ENCODE data around the gene FAM216B. TPM values are rescaled to one million over a fixed set of nuclear protein-coding genes. Genes with fewer than 3 reads are reported as not detected.

The FAM216B gene
- polyA plus RNA-seq, 1 donor (not counting 4 experiments of a cell fraction or from before 2014, with no cell fraction given) = not detected

GRCh38 chr13:42741914-42742313 lies 39.5 kb upstream of the FAM216B start:
- no peaks in the 10 kb centered on the region for H3K27me3 ChIP-seq (ENCODE audit: control insufficient read depth, extremely low read depth, insufficient read depth, low read length)
- no peaks in the 10 kb centered on the region for H3K79me2 ChIP-seq (ENCODE audit: control insufficient read depth, insufficient read depth, low read length)
- H3K27ac ChIP-seq (ENCODE audit: control insufficient read depth, insufficient read depth, low read length) = no peak overlapping the region
- H4K20me1 ChIP-seq (ENCODE audit: control insufficient read depth, extremely low read depth, insufficient read depth, low read length) = no peaks in the 10 kb centered on the region
- H2AFZ ChIP-seq (ENCODE audit: control insufficient read depth, low read length) = no peak overlapping the region
- no peaks in the 10 kb centered on the region for H3K9me1 ChIP-seq (ENCODE audit: control insufficient read depth, extremely low read depth, insufficient read depth, low read length)
- no peak overlapping the region for H3K4me2 ChIP-seq (ENCODE audit: control insufficient read depth, extremely low read depth, insufficient read depth, low read depth, low read length)
- no peaks in the 10 kb centered on the region for H3K9me3 ChIP-seq (ENCODE audit: control insufficient read depth, low read depth, low read length)
- FAIRE-seq = no peak
- H3K4me3 ChIP-seq (ENCODE audit: control insufficient read depth in 2 of 3, extremely low read depth in 1 of 3, insufficient read depth in 2 of 3, low read depth in 1 of 3, low read length in 3 of 3) = no peak overlapping the region
- dilution Hi-C loops (cut with MboI; ENCODE audit: extremely low pct_ligation_motif_present, low sequenced_read_pairs) = no loop called here
- TF ChIP-seq CTCF (optimal IDR thresholded peaks at IDR 0.05 in 1 of 3, IDR thresholded peaks at IDR 0.05 in 1 of 3, conservative IDR thresholded peaks at IDR 0.05 in 1 of 3; ENCODE audit: extremely low read depth in 1 of 3, insufficient read depth in 2 of 3, low read length in 3 of 3) (no peak), EZH2 (IDR thresholded peaks at IDR 0.05; ENCODE audit: low read length) (no peak)
- H3K9ac ChIP-seq (ENCODE audit: control insufficient read depth, extremely low read depth, insufficient read depth, low read length) = no peak overlapping the region
- no peak for DNase-seq (ENCODE audit: low read depth, low spot score)
- H3K36me3 ChIP-seq (ENCODE audit: control insufficient read depth in 2 of 2, extremely low read depth in 1 of 2, insufficient read depth in 2 of 2, low read length in 2 of 2) = no peaks in the 10 kb centered on the region
- no peaks in the 10 kb centered on the region for H3K4me1 ChIP-seq (ENCODE audit: control insufficient read depth, extremely low read depth, insufficient read depth, low read length)

- no peak overlapping the region for H3K4me3 ChIP-seq (ENCODE audit: control insufficient read depth in 2 of 3, extremely low read depth in 1 of 3, insufficient read depth in 2 of 3, low read depth in 1 of 3, low read length in 3 of 3)
- no peaks in the 10 kb centered on the region for H3K9me1 ChIP-seq (ENCODE audit: control insufficient read depth, extremely low read depth, insufficient read depth, low read length)
- dilution Hi-C loops (cut with MboI; ENCODE audit: extremely low pct_ligation_motif_present, low sequenced_read_pairs) = no loop called here
- no peak overlapping the region for H3K4me2 ChIP-seq (ENCODE audit: control insufficient read depth, extremely low read depth, insufficient read depth, low read depth, low read length)
- TF ChIP-seq CTCF (optimal IDR thresholded peaks at IDR 0.05 in 1 of 3, IDR thresholded peaks at IDR 0.05 in 1 of 3, conservative IDR thresholded peaks at IDR 0.05 in 1 of 3; ENCODE audit: extremely low read depth in 1 of 3, insufficient read depth in 2 of 3, low read length in 3 of 3) = no peak
- TF ChIP-seq EZH2 (IDR thresholded peaks at IDR 0.05; ENCODE audit: low read length) = no peak
- no peaks in the 10 kb centered on the region for H3K79me2 ChIP-seq (ENCODE audit: control insufficient read depth, insufficient read depth, low read length)
- H3K36me3 ChIP-seq (ENCODE audit: control insufficient read depth in 2 of 2, extremely low read depth in 1 of 2, insufficient read depth in 2 of 2, low read length in 2 of 2) = no peaks in the 10 kb centered on the region
- no peak overlapping the region for H2AFZ ChIP-seq (ENCODE audit: control insufficient read depth, low read length)
- FAIRE-seq = no peak
- no peak overlapping the region for H3K27ac ChIP-seq (ENCODE audit: control insufficient read depth, insufficient read depth, low read length)
- H4K20me1 ChIP-seq (ENCODE audit: control insufficient read depth, extremely low read depth, insufficient read depth, low read length) = no peaks in the 10 kb centered on the region
- H3K27me3 ChIP-seq (ENCODE audit: control insufficient read depth, extremely low read depth, insufficient read depth, low read length) = no peaks in the 10 kb centered on the region
- H3K9ac ChIP-seq (ENCODE audit: control insufficient read depth, extremely low read depth, insufficient read depth, low read length) = no peak overlapping the region
- H3K9me3 ChIP-seq (ENCODE audit: control insufficient read depth, low read depth, low read length) = no peaks in the 10 kb centered on the region
- no peak for DNase-seq (ENCODE audit: low read depth, low spot score)
- no peaks in the 10 kb centered on the region for H3K4me1 ChIP-seq (ENCODE audit: control insufficient read depth, extremely low read depth, insufficient read depth, low read length)
Observed at GRCh38 chr13:42745655-42746054, 35.7 kb upstream of the FAM216B start.

Measured in keratinocyte (primary cell).